H1 (cell line): ENCODE results near the gene KRT34. TPM values are rescaled to one million over a fixed set of nuclear protein-coding genes. Genes with fewer than 3 reads are reported as not detected.

Experiments
- CTCF ChIA-PET: fragments of 300-600 bp; sonication (Branson Sonifier 250); formaldehyde crosslinking; loops from one replicate; lab custom pipeline; 2021; ENCODE audit not compliant: partially characterized antibody; lab: Charles Lee
- POLR2A ChIA-PET: fragments of 300-600 bp; sonication (Branson Sonifier 250); formaldehyde crosslinking; loops from one replicate; lab custom pipeline; 2021; ENCODE audit warnings: inconsistent platforms; ENCODE audit not compliant: partially characterized antibody; lab: Charles Lee
- DNase-seq, 2 experiments: peaks; one replicate each; pipeline versions ENCODE4 v3.0.0 to v3.0.0-alpha.2; 2010 to 2022; ENCODE audit warnings: low spot score in 2 of 2, low read depth in 1 of 2, mixed read lengths in 1 of 2
- FAIRE-seq: peaks from 2 replicates; lab custom pipeline; 2011; peaks lifted over from hg19 to GRCh38; lab: Jason Lieb, UNC
- H2AFZ ChIP-seq: 2 replicates; pipeline ENCODE4 v1.8.1; 2012; ENCODE audit warnings: low read length, inconsistent platforms
- H2AK5ac ChIP-seq: 2 replicates; pipeline ENCODE4 v1.6.1; 2013; ENCODE audit warnings: low read depth, low read length
- H2BK120ac ChIP-seq: replicated peaks from 2 replicates; pipeline ENCODE3; 2013; ENCODE audit warnings: low read depth, low read length, inconsistent platforms
- H2BK12ac ChIP-seq: 2 replicates; pipeline ENCODE4 v1.6.1; 2013; ENCODE audit warnings: low read depth, low read length
- H2BK15ac ChIP-seq: 2 replicates; pipeline ENCODE4 v1.6.1; 2013; ENCODE audit warnings: low read length
- H2BK20ac ChIP-seq: 2 replicates; pipeline ENCODE4 v1.6.1; 2013; ENCODE audit warnings: low read length
- H2BK5ac ChIP-seq: 2 replicates; pipeline ENCODE4 v1.6.1; 2013; ENCODE audit warnings: low read depth, low read length
- H3K14ac ChIP-seq: 2 replicates; pipeline ENCODE4 v1.6.1; 2013; ENCODE audit warnings: inconsistent platforms; ENCODE audit not compliant: insufficient read length
- H3K18ac ChIP-seq: 2 replicates; pipeline ENCODE4 v1.6.1; 2013; ENCODE audit warnings: low read length; ENCODE audit errors: extremely low read depth
- H3K23ac ChIP-seq: 2 replicates; pipeline ENCODE4 v1.6.1; 2013; ENCODE audit warnings: inconsistent platforms; ENCODE audit not compliant: insufficient read length
- H3K23me2 ChIP-seq: 2 replicates; pipeline ENCODE4 v1.6.1; 2013; ENCODE audit warnings: low read depth, low read length
- H3K27ac ChIP-seq: 2 replicates; pipeline ENCODE4 v1.6.1; 2011; ENCODE audit warnings: low read depth, low read length, inconsistent platforms
- H3K27me3 ChIP-seq, 4 experiments: replicated peaks in 1 of 4; 1 replicate in 1 of 4; 2 replicates in 3 of 4; pipeline versions ENCODE4 v1.6.1 to v1.8.1; 2011 to 2013; ENCODE audit warnings: low read length in 3 of 4, mild to moderate bottlenecking in 3 of 4, inconsistent platforms in 2 of 4, mixed read lengths in 2 of 4, moderate library complexity in 1 of 4; ENCODE audit not compliant: control insufficient read depth in 3 of 4, insufficient read depth in 3 of 4; ENCODE audit errors: extremely low read depth in 1 of 4
- H3K36me3 ChIP-seq, 4 experiments: 2 replicates each; pipeline versions ENCODE4 v1.6.1 to v1.8.1; 2011 to 2013; ENCODE audit warnings: mild to moderate bottlenecking in 4 of 4, low read length in 3 of 4, moderate library complexity in 2 of 4, control low read depth in 1 of 4, inconsistent platforms in 1 of 4; ENCODE audit not compliant: insufficient read depth in 4 of 4, control insufficient read depth in 2 of 4
- H3K4ac ChIP-seq: replicated peaks from 2 replicates; pipeline ENCODE3; 2013; ENCODE audit warnings: low read length, low read depth, mixed read lengths, inconsistent platforms; ENCODE audit not compliant: insufficient read length
- H3K4me1 ChIP-seq, 4 experiments: replicated peaks in 1 of 4; 1 replicate in 1 of 4; 2 replicates in 3 of 4; pipeline versions ENCODE4 v1.6.1 to v1.8.1; 2011 to 2013; ENCODE audit warnings: low read length in 3 of 4, inconsistent platforms in 2 of 4, mixed read lengths in 1 of 4; ENCODE audit not compliant: insufficient read depth in 4 of 4, control insufficient read depth in 3 of 4
- H3K4me2 ChIP-seq, 2 experiments: 2 replicates each; pipeline versions ENCODE4 v1.6.1 to v1.8.1; 2011 to 2013; ENCODE audit warnings: low read depth in 2 of 2, low read length in 2 of 2, control low read depth in 1 of 2, inconsistent platforms in 1 of 2, mild to moderate bottlenecking in 1 of 2; ENCODE audit not compliant: insufficient read depth in 1 of 2
- H3K4me3 ChIP-seq, 4 experiments: fragments of 200-600, 300-600 bp in 1 of 4; sonication (generic), shearing (Covaris generic), sonication (Bioruptor Twin) in 1 of 4; 2 replicates each; pipeline versions ENCODE4 v1.5.1 to v1.8.1; 2011 to 2016; ENCODE audit warnings: low read length in 4 of 4, low read depth in 3 of 4, control low read depth in 2 of 4, inconsistent platforms in 2 of 4, mild to moderate bottlenecking in 2 of 4, mixed read lengths in 1 of 4, moderate library complexity in 1 of 4; ENCODE audit not compliant: insufficient read depth in 2 of 4; ENCODE audit errors: extremely low read depth in 1 of 4
- H3K56ac ChIP-seq: replicated peaks from 2 replicates; pipeline ENCODE3; 2013; ENCODE audit warnings: low read depth, mild to moderate bottlenecking, mixed read lengths, low read length, inconsistent platforms; ENCODE audit not compliant: insufficient read length
- H3K79me1 ChIP-seq: 2 replicates; pipeline ENCODE4 v1.6.1; 2013; ENCODE audit warnings: low read depth, low read length, control low read depth
- H3K79me2 ChIP-seq, 2 experiments: 2 replicates each; pipeline versions ENCODE4 v1.6.1 to v1.8.1; 2012 to 2013; ENCODE audit warnings: low read length in 2 of 2, mild to moderate bottlenecking in 2 of 2, inconsistent platforms in 1 of 2; ENCODE audit not compliant: insufficient read depth in 2 of 2, control insufficient read depth in 1 of 2
- H3K9ac ChIP-seq, 4 experiments: replicated peaks in 1 of 4; 1 replicate in 1 of 4; 2 replicates in 3 of 4; pipeline versions ENCODE4 v1.6.1 to v1.8.1; 2011 to 2013; ENCODE audit warnings: low read depth in 3 of 4, low read length in 3 of 4, control low read depth in 2 of 4, mild to moderate bottlenecking in 2 of 4, moderate library complexity in 2 of 4, inconsistent platforms in 1 of 4; ENCODE audit errors: extremely low read depth in 1 of 4
- H3K9me3 ChIP-seq, 2 experiments: 2 replicates each; pipeline versions ENCODE4 v1.6.1 to v1.8.1; 2012 to 2013; ENCODE audit warnings: mild to moderate bottlenecking in 2 of 2, moderate library complexity in 2 of 2, control low read depth in 1 of 2, inconsistent platforms in 1 of 2, low read depth in 1 of 2, low read length in 1 of 2, mixed read lengths in 1 of 2; ENCODE audit not compliant: insufficient read depth in 2 of 2
- H4K20me1 ChIP-seq, 2 experiments: replicated peaks in 1 of 2; 2 replicates each; pipeline versions ENCODE3 to v1.8.1; 2011 to 2013; ENCODE audit warnings: inconsistent platforms in 2 of 2, low read length in 2 of 2, mild to moderate bottlenecking in 1 of 2; ENCODE audit not compliant: insufficient read depth in 2 of 2, control insufficient read depth in 1 of 2
- H4K5ac ChIP-seq: 2 replicates; pipeline ENCODE4 v1.6.1; 2013; ENCODE audit warnings: low read length, low read depth, mixed read lengths, inconsistent platforms; ENCODE audit not compliant: insufficient read length
- H4K8ac ChIP-seq: 2 replicates; pipeline ENCODE4 v1.8.0; 2013; ENCODE audit warnings: mild to moderate bottlenecking, moderate library complexity, low read length, inconsistent platforms; ENCODE audit not compliant: insufficient read depth; ENCODE audit errors: extremely low read depth
- H4K91ac ChIP-seq: replicated peaks from 2 replicates; pipeline ENCODE3; 2013; ENCODE audit warnings: low read length, mixed read lengths, inconsistent platforms; ENCODE audit not compliant: insufficient read length
- CBX5 ChIP-seq: fragments of 300-800, 300-1000 bp; sonication (generic); IDR thresholded peaks from 2 replicates; pipeline ENCODE4 v1.7.1; 2016; ENCODE audit warnings: antibody characterized with exemption, low read length, low read depth
- CREB1 ChIP-seq: IDR thresholded peaks from 2 replicates; pipeline ENCODE4 v1.6.1; 2012; ENCODE audit warnings: inconsistent platforms
- HDAC6 ChIP-seq: IDR thresholded peaks from one replicate; pipeline ENCODE4 v1.7.1; 2012; ENCODE audit warnings: low read depth, mild to moderate bottlenecking, inconsistent platforms, low read length, moderate library complexity
- JUND ChIP-seq: IDR thresholded peaks from 2 replicates; pipeline ENCODE4 v1.6.1; 2011; ENCODE audit warnings: mild to moderate bottlenecking, improper control_type of control experiment, low read length
- MAFK ChIP-seq: IDR thresholded peaks from 2 replicates; pipeline ENCODE4 v1.6.1; 2012; ENCODE audit warnings: low read depth, mild to moderate bottlenecking, improper control_type of control experiment, low read length
- PHF8 ChIP-seq: fragments of 200-600 bp; sonication (generic); conservative IDR thresholded peaks from 2 replicates; pipeline ENCODE4 v1.7.1; 2012; ENCODE audit warnings: low read depth, mild to moderate bottlenecking, inconsistent platforms, low read length, moderate library complexity
- POU5F1 ChIP-seq: IDR thresholded peaks from 2 replicates; pipeline ENCODE4 v1.6.1; 2011; ENCODE audit warnings: low read depth, mild to moderate bottlenecking, low read length, moderate library complexity
- RAD21 ChIP-seq, 2 experiments: IDR thresholded peaks in 1 of 2; conservative IDR thresholded peaks in 1 of 2; 2 replicates each; pipeline ENCODE4 v1.6.1; 2011; ENCODE audit warnings: low read depth in 2 of 2, low read length in 2 of 2, improper control_type of control experiment in 1 of 2, inconsistent platforms in 1 of 2, mild to moderate bottlenecking in 1 of 2, moderate library complexity in 1 of 2
- RBBP5 ChIP-seq: IDR thresholded peaks from 2 replicates; pipeline ENCODE4 v1.7.1; 2012; ENCODE audit warnings: low read depth, mild to moderate bottlenecking, inconsistent platforms, low read length, moderate library complexity, borderline replicate concordance
- SP1 ChIP-seq: IDR thresholded peaks from 2 replicates; pipeline ENCODE4 v1.6.1; 2011; ENCODE audit warnings: low read depth, low read length
- SP2 ChIP-seq: IDR thresholded peaks from 2 replicates; pipeline ENCODE4 v1.6.1; 2012; ENCODE audit warnings: mild to moderate bottlenecking, low read length, inconsistent platforms
- SUZ12 ChIP-seq: fragments of 200-600 bp; sonication (generic); IDR thresholded peaks from 2 replicates; pipeline ENCODE4 v1.6.1; 2012; ENCODE audit warnings: mild to moderate bottlenecking, inconsistent platforms, low read length, moderate library complexity, mixed read lengths
- TAF7 ChIP-seq: optimal IDR thresholded peaks from 2 replicates; pipeline ENCODE3; 2011; ENCODE audit warnings: low read depth, mild to moderate bottlenecking, inconsistent platforms, low read length, moderate library complexity, borderline replicate concordance
- TEAD4 ChIP-seq: IDR thresholded peaks from 2 replicates; pipeline ENCODE4 v1.6.1; 2012; ENCODE audit warnings: low read depth, low read length, inconsistent platforms, mixed read lengths
- WGBS, 2 experiments: shearing (Covaris generic) in 1 of 2; methylation state at CpG; one replicate each; pipeline versions ENCODE4 v1.1.6 to v1.1.7; 2013 to 2015; ENCODE audit warnings: low lambda C conversion rate in 2 of 2, mixed read lengths in 2 of 2, inconsistent platforms in 1 of 2, low coverage in 1 of 2, missing lambda C conversion rate in 1 of 2; ENCODE audit not compliant: insufficient replicate concordance in 2 of 2, insufficient coverage in 1 of 2, insufficient read length in 1 of 2; ENCODE audit errors: extremely low coverage in 1 of 2, missing lambda C conversion rate in 1 of 2; 5-methylcytosine and 5-hydroxymethylcytosine counted together
- polyA plus RNA-seq, 7 experiments: library from polyadenylated mRNA; depleted of rRNA in 3 of 7; stranded (reverse) in 5 of 7; unstranded in 2 of 7; fragments of >200 nt in 5 of 7; fragments of 200-250 nt in 2 of 7; gene quantifications; 1 replicate in 5 of 7; 2 replicates in 1 of 7; 4 replicates in 1 of 7; pipeline versions ENCODE4 v1.2.1 to v1.2.3, GENCODE V29; 2011 to 2013; ENCODE audit warnings: missing spikeins in 2 of 7, mixed read lengths in 2 of 7
- total RNA-seq: library from RNA; stranded (reverse); fragmentation: NEBNext Ultra II Directional; extraction: Animal tissue kit (Norgen Biotek cat#: 25700); gene quantifications from 2 replicates; pipeline ENCODE4 v1.2.1, GENCODE V29; 2021

Gene KRT34
- total and polyA plus RNA-seq, 2 of the 8 experiments (the other 6 are each of a cell fraction or from before 2014, with no cell fraction given) = not detected

DNA sequence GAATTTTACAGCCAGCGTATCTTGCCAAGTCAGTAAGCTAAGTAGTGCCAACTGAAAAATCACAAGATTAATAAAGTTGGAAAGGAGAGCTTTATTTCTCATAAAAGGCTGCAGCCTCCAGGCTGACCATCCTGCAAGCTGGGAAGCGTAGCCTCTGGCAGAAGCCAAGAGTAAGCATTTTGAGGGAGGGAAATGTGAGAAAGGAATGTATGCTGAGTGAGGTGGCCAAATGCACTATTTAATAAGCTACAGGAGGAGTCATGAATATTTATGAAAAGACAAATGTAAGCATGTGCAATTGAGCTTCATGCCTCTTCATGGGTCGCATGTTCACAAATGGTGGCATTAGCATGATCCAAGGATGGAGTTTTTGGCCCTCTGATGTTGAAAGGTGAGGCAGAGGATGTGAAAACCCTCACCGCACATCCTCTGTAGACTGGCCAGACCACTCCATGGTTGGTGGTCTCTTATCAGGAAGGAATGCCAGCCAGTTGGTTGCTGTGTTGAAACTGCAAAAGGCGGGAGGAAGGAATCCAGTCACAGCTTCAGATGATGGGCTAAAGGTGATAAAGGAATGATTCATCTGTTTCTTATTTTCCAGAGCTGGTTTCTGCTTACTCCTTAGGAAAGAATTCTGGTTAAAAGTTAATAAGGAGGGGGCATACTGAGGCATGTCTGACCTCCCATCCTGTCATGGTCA, 21.7 kb downstream of the KRT34 start:
- Histone ChIP-seq H3K23ac (no peak overlapping the region), H3K4ac (no peak overlapping the region), H3K18ac (no peak overlapping the region), H3K36me3 (no peaks in the 10 kb centered on the region), H2AFZ (no peak overlapping the region), H4K5ac (no peak overlapping the region), H3K4me3 (no peak overlapping the region), H3K4me2 (no peak overlapping the region), H3K14ac (no peak overlapping the region), H2BK5ac (no peak overlapping the region), H3K27me3 (no peaks in the 10 kb centered on the region), H3K9ac (no peak overlapping the region), H3K23me2 (no peaks in the 10 kb centered on the region), H3K56ac (no peak overlapping the region), H2BK12ac (no peak overlapping the region), H3K27ac (no peak overlapping the region), H3K79me2 (no peaks in the 10 kb centered on the region), H2BK120ac (no peak overlapping the region), H4K8ac (no peak overlapping the region), H2BK20ac (no peak overlapping the region), H2BK15ac (no peak overlapping the region), H3K9me3 (peaks cover 2% of the 10 kb centered on the region in 2 experiments; a peak in 2 of 4 replicates), H2AK5ac (no peak overlapping the region), H3K4me1 (no peaks in the 10 kb centered on the region), H4K91ac (no peak overlapping the region), H4K20me1 (no peaks in the 10 kb centered on the region)
- WGBS, 2 experiments = 93% methylated on average over 5 of the region's 5 CpGs; no CpG with 5 or more reads in 1 of the 2 experiments
- FAIRE-seq = no peak
- CTCF ChIA-PET = interaction anchor here (0.6 to 1.3 kb wide), 3 partner anchors 57 to 248 kb away, joined by 3 to 5 read pairs (median 3); no protein-coding TSS in a partner anchor
- DNase-seq = no peak
- TF ChIP-seq TAF7 = no peak
- TF ChIP-seq TEAD4 = no peak
- no peak for TF ChIP-seq CBX5
- no peak for TF ChIP-seq RBBP5
- TF ChIP-seq CREB1 = no peak
- TF ChIP-seq SUZ12 = no peak
- TF ChIP-seq HDAC6 = no peak
- no peak for TF ChIP-seq MAFK
- TF ChIP-seq SP2 = no peak
- TF ChIP-seq POU5F1 = no peak
- no peak for TF ChIP-seq RAD21 (IDR thresholded peaks at IDR 0.05 in 1 of 2, conservative IDR thresholded peaks at IDR 0.05 in 1 of 2; ENCODE audit: low read depth in 2 of 2, low read length in 2 of 2)
- TF ChIP-seq JUND = no peak
- no peak for TF ChIP-seq PHF8
- TF ChIP-seq SP1 = no peak
- TF ChIP-seq, all 59 proteins: peak for 0
- no peaks in the 10 kb centered on the region for H3K79me1 ChIP-seq
- POLR2A ChIA-PET = interaction anchor here (0.7 kb wide), 1 partner anchor 9 kb away, joined by 3 read pairs; the partner anchor contains the start of gene KRT33B
